Neural progenitor cell (in vitro differentiated cells): ENCODE data around the gene CLDN7. TPM values are rescaled to one million over a fixed set of nuclear protein-coding genes. Genes with fewer than 3 reads are reported as not detected.
A peak's percentile ranks its signal among the peaks of the same experiment; 100 is the strongest.

Experiments used
- DNase-seq: peaks from one replicate; pipeline ENCODE4 v3.0.0-alpha.2; 2016; ENCODE audit warnings: low spot score
- H2AFZ ChIP-seq: fragments of 200-600 bp; sonication (generic); replicated peaks from 2 replicates; pipeline ENCODE4 v1.6.1; 2016; ENCODE audit warnings: antibody characterized with exemption
- H3F3A ChIP-seq: fragments of 200-600 bp; sonication (generic); 2 replicates; pipeline ENCODE4 v1.6.1; 2016; ENCODE audit warnings: antibody characterized with exemption, low read depth
- H3K27ac ChIP-seq: fragments of 200-600 bp; sonication (generic); 2 replicates; pipeline ENCODE4 v1.5.1; 2016; ENCODE audit warnings: mild to moderate bottlenecking
- H3K27me3 ChIP-seq: fragments of 200-600 bp; sonication (generic); 2 replicates; pipeline ENCODE4 v1.6.1; 2016; ENCODE audit warnings: mild to moderate bottlenecking, moderate library complexity
- H3K36me3 ChIP-seq: fragments of 200-600 bp; sonication (generic); 2 replicates; pipeline ENCODE4 v1.5.1; 2016
- H3K4me1 ChIP-seq: fragments of 200-600 bp; sonication (generic); 2 replicates; pipeline ENCODE4 v1.6.1; 2016; ENCODE audit warnings: mixed run types
- H3K4me2 ChIP-seq: fragments of 200-600 bp; sonication (generic); 2 replicates; pipeline ENCODE4 v1.6.1; 2016
- H3K4me3 ChIP-seq: fragments of 200-600 bp; sonication (generic); 2 replicates; pipeline ENCODE4 v1.5.1; 2016
- H3K79me2 ChIP-seq: fragments of 200-600 bp; sonication (generic); 2 replicates; pipeline ENCODE4 v1.6.1; 2016; ENCODE audit warnings: low read depth
- H3K9ac ChIP-seq: fragments of 200-600 bp; sonication (generic); 2 replicates; pipeline ENCODE4 v1.6.1; 2016
- H3K9me3 ChIP-seq: fragments of 200-600 bp; sonication (generic); 2 replicates; pipeline ENCODE4 v1.5.1; 2016; ENCODE audit warnings: low read depth
- H4K20me1 ChIP-seq: fragments of 200-600 bp; sonication (generic); 2 replicates; pipeline ENCODE4 v1.6.1; 2016; ENCODE audit warnings: low read depth
- H3K27ac Mint-ChIP-seq: 3 replicates; pipeline ENCODE4 v1.8.0; 2021; ENCODE audit warnings: mixed read lengths
- H3K27me3 Mint-ChIP-seq: 2 replicates; pipeline ENCODE4 v1.8.0; 2022; ENCODE audit warnings: low read depth, mild to moderate bottlenecking, inconsistent platforms, moderate library complexity, mixed read lengths; ENCODE audit not compliant: insufficient read depth
- H3K36me3 Mint-ChIP-seq: 3 replicates; pipeline ENCODE4 v1.8.0; 2021; ENCODE audit warnings: mixed read lengths
- H3K4me1 Mint-ChIP-seq: 3 replicates; pipeline ENCODE4 v1.8.0; 2021; ENCODE audit warnings: mixed read lengths
- H3K4me3 Mint-ChIP-seq: 3 replicates; pipeline ENCODE4 v1.8.0; 2021; ENCODE audit warnings: mild to moderate bottlenecking, moderate library complexity, mixed read lengths
- H3K9me3 Mint-ChIP-seq: 3 replicates; pipeline ENCODE4 v1.8.0; 2020; ENCODE audit warnings: mixed read lengths
- EZH2 ChIP-seq: fragments of 200-600 bp; sonication (generic); IDR thresholded peaks from 2 replicates; pipeline ENCODE4 v1.6.1; 2017; ENCODE audit warnings: antibody characterized with exemption, mild to moderate bottlenecking, moderate library complexity
- EZH2phosphoT487 ChIP-seq: fragments of 200-600 bp; sonication (generic); IDR thresholded peaks from 2 replicates; pipeline ENCODE4 v1.6.1; 2017; ENCODE audit warnings: antibody characterized with exemption
- total RNA-seq: library from RNA; depleted of rRNA; stranded (reverse); fragments of >200 nt; gene quantifications from 2 replicates; pipeline ENCODE4 v1.2.3, GENCODE V29; 2015; ENCODE audit warnings: low replicate concordance
- TF ChIP-seq, protein P1 (sequence below): fragments of 200-600 bp; sonication (generic); IDR thresholded peaks from 2 replicates; pipeline ENCODE4 v1.5.1; 2017; ENCODE audit warnings: antibody characterized with exemption, mild to moderate bottlenecking

The CLDN7 gene
- total RNA-seq, 1 donor from 2014 or later: 0.32 TPM

GRCh38 chr17:7308625-7309433, 46.6 kb upstream of the CLDN7 start:
- Histone ChIP-seq H2AFZ (no peak overlapping the region), H3K9ac (peak overlapping the region; percentile 64), H4K20me1 (peaks cover 54% of the 10 kb centered on the region), H3K9me3 (no peaks in the 10 kb centered on the region), H3K79me2 (peaks cover 52% of the 10 kb centered on the region), H3K36me3 (peaks cover 4% of the 10 kb centered on the region), H3K27me3 (no peaks in the 10 kb centered on the region), H3K4me2 (peak overlapping the region; percentile 93), H3F3A (peaks cover 72% of the 10 kb centered on the region), H3K27ac (peak overlapping the region; percentile 7), H3K4me1 (peaks cover 6% of the 10 kb centered on the region), H3K4me3 (peak overlapping the region; percentile 83)
- peaks cover 11% of the 10 kb centered on the region for H3K27me3 Mint-ChIP-seq
- DNase-seq: peak; percentile 77
- H3K9me3 Mint-ChIP-seq: peaks cover 2% of the 10 kb centered on the region
- peak overlapping the region; percentile 93 for H3K4me3 Mint-ChIP-seq
- peaks cover 28% of the 10 kb centered on the region for H3K36me3 Mint-ChIP-seq
- no peak for TF ChIP-seq EZH2phosphoT487
- TF ChIP-seq, protein P1, sequence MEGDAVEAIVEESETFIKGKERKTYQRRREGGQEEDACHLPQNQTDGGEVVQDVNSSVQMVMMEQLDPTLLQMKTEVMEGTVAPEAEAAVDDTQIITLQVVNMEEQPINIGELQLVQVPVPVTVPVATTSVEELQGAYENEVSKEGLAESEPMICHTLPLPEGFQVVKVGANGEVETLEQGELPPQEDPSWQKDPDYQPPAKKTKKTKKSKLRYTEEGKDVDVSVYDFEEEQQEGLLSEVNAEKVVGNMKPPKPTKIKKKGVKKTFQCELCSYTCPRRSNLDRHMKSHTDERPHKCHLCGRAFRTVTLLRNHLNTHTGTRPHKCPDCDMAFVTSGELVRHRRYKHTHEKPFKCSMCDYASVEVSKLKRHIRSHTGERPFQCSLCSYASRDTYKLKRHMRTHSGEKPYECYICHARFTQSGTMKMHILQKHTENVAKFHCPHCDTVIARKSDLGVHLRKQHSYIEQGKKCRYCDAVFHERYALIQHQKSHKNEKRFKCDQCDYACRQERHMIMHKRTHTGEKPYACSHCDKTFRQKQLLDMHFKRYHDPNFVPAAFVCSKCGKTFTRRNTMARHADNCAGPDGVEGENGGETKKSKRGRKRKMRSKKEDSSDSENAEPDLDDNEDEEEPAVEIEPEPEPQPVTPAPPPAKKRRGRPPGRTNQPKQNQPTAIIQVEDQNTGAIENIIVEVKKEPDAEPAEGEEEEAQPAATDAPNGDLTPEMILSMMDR: no peak
- TF ChIP-seq EZH2: no peak
- peak overlapping the region; percentile 43 for H3K27ac Mint-ChIP-seq
- peaks cover 39% of the 10 kb centered on the region for H3K4me1 Mint-ChIP-seq

DNA sequence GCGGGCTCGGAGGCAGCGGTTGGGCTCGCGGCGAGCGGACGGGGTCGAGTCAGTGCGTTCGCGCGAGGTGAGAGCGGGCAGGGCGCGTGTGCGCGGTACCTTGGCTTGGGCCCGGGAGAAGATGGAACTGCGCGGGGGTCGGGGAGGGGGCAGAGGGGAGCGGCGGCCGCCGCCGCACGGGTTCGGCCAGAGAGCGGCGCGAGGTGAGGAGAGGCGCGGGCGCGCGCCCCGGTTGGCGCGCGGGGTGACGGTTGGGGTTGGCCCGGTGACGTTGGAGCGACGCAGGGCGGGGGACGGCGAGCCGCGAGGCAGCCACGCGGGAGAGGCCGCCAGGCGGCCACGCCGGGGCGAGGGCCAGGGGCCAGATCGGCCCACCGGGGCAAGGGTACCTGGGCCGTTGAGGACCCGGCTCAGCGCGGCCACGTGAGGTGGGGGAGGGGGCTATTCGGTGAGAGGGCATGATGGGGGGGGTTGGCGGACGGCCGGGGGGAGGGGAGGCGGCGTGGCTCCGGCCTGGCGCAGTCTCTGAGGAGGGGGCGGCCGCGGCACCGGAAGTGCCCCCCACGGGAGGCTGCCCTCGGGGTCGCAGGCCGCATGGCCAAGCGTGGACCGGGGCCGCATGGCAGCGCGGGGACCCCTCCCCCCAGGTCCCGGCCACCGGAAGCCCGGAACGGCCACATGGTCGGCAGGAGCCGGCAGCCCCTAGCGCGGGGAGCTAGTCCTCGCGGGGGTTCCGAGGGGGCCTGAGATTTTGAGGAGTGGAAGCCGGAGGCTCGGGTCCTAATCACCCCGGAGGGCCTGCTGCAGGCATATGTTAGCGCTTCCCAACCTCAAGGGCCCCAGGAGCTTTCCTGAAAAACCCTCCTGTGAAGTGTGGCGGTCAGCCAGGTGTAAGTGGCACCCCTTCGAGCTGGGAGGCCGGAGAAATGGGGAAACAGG, 45.7 kb upstream of the CLDN7 start:
- Mint-ChIP-seq H3K4me1 (peaks cover 34% of the 10 kb centered on the region), H3K36me3 (peaks cover 25% of the 10 kb centered on the region), H3K27ac (peak overlapping the region; percentile 43), H3K27me3 (peaks cover 11% of the 10 kb centered on the region), H3K4me3 (peak overlapping the region; percentile 93), H3K9me3 (peaks cover 2% of the 10 kb centered on the region)
- H3K4me3 ChIP-seq: peak overlapping the region; percentile 83
- H3K4me1 ChIP-seq: peaks cover 6% of the 10 kb centered on the region
- peak overlapping the region; percentile 93 for H3K4me2 ChIP-seq
- no peaks in the 10 kb centered on the region for H3K9me3 ChIP-seq
- TF ChIP-seq EZH2: no peak
- TF ChIP-seq EZH2phosphoT487: no peak
- TF ChIP-seq, protein P1: peak; percentile 3
- H3K27ac ChIP-seq: peak overlapping the region; percentile 66
- peaks cover 4% of the 10 kb centered on the region for H3K36me3 ChIP-seq
- peak; percentile 55 for DNase-seq
- peaks cover 48% of the 10 kb centered on the region for H4K20me1 ChIP-seq
- peaks cover 45% of the 10 kb centered on the region for H3K79me2 ChIP-seq
- no peak overlapping the region for H2AFZ ChIP-seq
- peak overlapping the region; percentile 64 for H3K9ac ChIP-seq
- H3K27me3 ChIP-seq: no peaks in the 10 kb centered on the region
- peaks cover 63% of the 10 kb centered on the region for H3F3A ChIP-seq

DNA sequence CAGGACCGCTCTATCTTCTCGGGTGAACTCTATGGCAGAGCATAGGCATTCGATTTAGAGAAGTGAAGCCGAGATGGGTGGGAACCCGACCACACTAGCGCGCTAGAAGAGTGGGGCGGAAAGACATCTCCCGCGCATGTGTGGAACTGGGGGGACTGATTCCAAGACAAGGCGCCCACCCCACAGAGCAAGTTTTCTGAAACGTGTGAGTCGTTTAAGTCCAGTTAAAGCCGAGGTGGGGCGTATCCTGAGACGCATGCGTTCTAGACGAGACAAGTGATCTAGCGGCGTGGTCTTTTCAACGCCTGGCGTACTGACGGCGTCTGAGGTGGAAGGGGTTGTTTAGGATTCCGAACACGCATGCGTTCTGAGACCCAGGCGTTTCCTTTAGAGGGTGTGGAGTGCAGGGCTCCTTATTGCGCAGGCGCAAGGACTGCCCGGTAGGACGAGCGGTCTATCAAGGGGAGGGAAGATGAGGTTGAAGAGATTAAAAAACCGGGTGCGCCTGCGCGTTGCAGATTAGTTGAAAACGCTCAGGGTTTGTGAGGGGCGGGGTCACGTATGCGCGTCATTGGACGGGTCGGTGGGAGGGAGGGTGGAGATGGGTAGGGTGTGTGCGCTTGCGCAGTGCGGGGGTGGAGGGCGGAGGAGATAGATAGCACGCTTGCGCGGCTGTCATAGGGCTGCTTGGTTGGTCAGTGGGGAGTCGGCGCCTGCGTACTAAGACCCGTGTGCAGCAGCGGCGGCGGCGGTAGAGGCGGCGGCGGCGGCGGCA, 44.8 kb upstream of the CLDN7 start, which contains the start of gene EIF5A:
Gene EIF5A, plus strand, starts transcription at position 718 of the 775 bp plus-strand sequence. CDS start 2,008 bp downstream, outside the sequence.
- H2AFZ ChIP-seq: peak within 1 kb of the TSS; percentile 94

More for the DNA sequence above, 44.8 kb upstream of the CLDN7 start, which contains the start of gene EIF5A:
- Histone ChIP-seq H4K20me1 (peaks cover 41% of the 10 kb centered on the region), H3K9ac (peak within 1 kb of the TSS; percentile 64), H3K36me3 (peaks cover 4% of the 10 kb centered on the region), H3K4me2 (peak within 1 kb of the TSS; percentile 93), H3K4me1 (peaks cover 6% of the 10 kb centered on the region), H3K4me3 (peak within 1 kb of the TSS; percentile 83), H3K27ac (peak within 1 kb of the TSS; percentile 89), H3F3A (peaks cover 55% of the 10 kb centered on the region), H3K27me3 (no peaks in the 10 kb centered on the region), H3K79me2 (peaks cover 44% of the 10 kb centered on the region), H3K9me3 (no peaks in the 10 kb centered on the region)
- Mint-ChIP-seq H3K9me3 (peaks cover 2% of the 10 kb centered on the region), H3K27ac (peak within 1 kb of the TSS; percentile 92), H3K4me1 (peaks cover 30% of the 10 kb centered on the region), H3K27me3 (peaks cover 11% of the 10 kb centered on the region), H3K36me3 (peaks cover 18% of the 10 kb centered on the region), H3K4me3 (peak within 1 kb of the TSS; percentile 93)
- DNase-seq: peak; percentile 100
- TF ChIP-seq, protein P1: no peak
- TF ChIP-seq EZH2 (no peak), EZH2phosphoT487 (no peak)
